PC-3 (cell line): ENCODE measurements around the gene HBS1L. TPM values are rescaled to one million over a fixed set of nuclear protein-coding genes. Genes with fewer than 3 reads are reported as not detected.
"Not testable (repeated sequence)": the region's sequence is repeated elsewhere in the genome, so short reads cannot be mapped to it uniquely, and the experiment has no call there.

Source experiments
- ATAC-seq: fragments of 200-7000 bp; cut with Tn5 transposase; 2 replicates; pipeline ENCODE4 v1.9.1; 2020; ENCODE audit warnings: mild to moderate bottlenecking, moderate library complexity
- BruUV-seq: library from RNA; stranded (reverse); fragments of 400-500 nt; replicated peaks from 2 replicates; lab custom pipeline; 2021; lab: Mats Ljungman, UMichigan
- CTCF ChIA-PET: fragments of 300-600 bp; sonication (Branson Sonifier 250); formaldehyde crosslinking; loops from one replicate; lab custom pipeline; 2022; ENCODE audit warnings: antibody characterized with exemption; lab: Charles Lee
- POLR2A ChIA-PET: fragments of 300-600 bp; sonication (Branson Sonifier 250); formaldehyde crosslinking; loops from one replicate; lab custom pipeline; 2022; ENCODE audit warnings: antibody characterized with exemption; ENCODE audit not compliant: unreplicated experiment; lab: Charles Lee
- DNase-seq: peaks from one replicate; pipeline ENCODE4 v3.0.0-alpha.2; 2015
- H2AFZ ChIP-seq: fragments of 300-600 bp; sonication (generic); 2 replicates; pipeline ENCODE4 v1.6.0; 2016; ENCODE audit warnings: antibody characterized with exemption, low read length
- H3F3A ChIP-seq: fragments of 300-600 bp; sonication (generic); one replicate; pipeline ENCODE4 v1.6.0; 2017; ENCODE audit warnings: antibody characterized with exemption, low read length, control low read depth, mild to moderate bottlenecking; ENCODE audit not compliant: unreplicated experiment
- H3K27ac ChIP-seq: fragments of 300-600 bp; sonication (generic); 2 replicates; pipeline ENCODE4 v1.5.1; 2016; ENCODE audit warnings: mild to moderate bottlenecking, low read length
- H3K27me3 ChIP-seq: fragments of 300-600 bp; sonication (generic); 2 replicates; pipeline ENCODE4 v1.6.1; 2016; ENCODE audit warnings: low read length, mixed read lengths
- H3K36me3 ChIP-seq: fragments of 300-600 bp; sonication (generic); 2 replicates; pipeline ENCODE4 v1.6.1; 2016; ENCODE audit warnings: low read depth, mixed run types, low read length, mixed read lengths
- H3K4me1 ChIP-seq: fragments of 300-600 bp; sonication (generic); 2 replicates; pipeline ENCODE4 v1.5.1; 2016; ENCODE audit warnings: low read length; ENCODE audit not compliant: insufficient read depth
- H3K4me2 ChIP-seq: fragments of 300-600 bp; sonication (generic); 2 replicates; pipeline ENCODE4 v1.6.0; 2016; ENCODE audit warnings: low read length
- H3K4me3 ChIP-seq: fragments of 300-600 bp; sonication (generic); 2 replicates; pipeline ENCODE4 v1.5.1; 2016; ENCODE audit warnings: mild to moderate bottlenecking, low read length, mixed read lengths
- H3K79me2 ChIP-seq: fragments of 300-600 bp; sonication (generic); 2 replicates; pipeline ENCODE4 v1.6.1; 2017; ENCODE audit warnings: low read length, mixed read lengths
- H3K9ac ChIP-seq: fragments of 300-600 bp; sonication (generic); 2 replicates; pipeline ENCODE4 v1.6.0; 2016; ENCODE audit warnings: mild to moderate bottlenecking, low read length
- H3K9me2 ChIP-seq: fragments of 300-600 bp; sonication (generic); replicated peaks from 2 replicates; pipeline ENCODE4 v1.6.1; 2016; ENCODE audit warnings: mixed run types, low read length, mixed read lengths
- H3K9me3 ChIP-seq: fragments of 300-600 bp; sonication (generic); 2 replicates; pipeline ENCODE4 v1.6.1; 2016; ENCODE audit warnings: low read length, mixed read lengths
- H4K20me1 ChIP-seq: fragments of 300-600 bp; sonication (generic); 2 replicates; pipeline ENCODE4 v1.6.1; 2016; ENCODE audit warnings: low read length, mixed read lengths
- CTCF ChIP-seq: fragments of 300-600 bp; sonication (generic); conservative IDR thresholded peaks from 2 replicates; pipeline ENCODE4 v1.5.1; 2017; ENCODE audit warnings: antibody characterized with exemption, low read depth, mild to moderate bottlenecking, low read length
- EZH2 ChIP-seq: fragments of 300-600 bp; sonication (generic); IDR thresholded peaks from one replicate; pipeline ENCODE4 v1.6.1; 2017; ENCODE audit warnings: antibody characterized with exemption, mild to moderate bottlenecking, low read length; ENCODE audit not compliant: unreplicated experiment
- EZH2phosphoT487 ChIP-seq: fragments of 300-600 bp; sonication (generic); IDR thresholded peaks from 2 replicates; pipeline ENCODE4 v1.6.1; 2018; ENCODE audit warnings: mild to moderate bottlenecking, antibody characterized with exemption, low read length, borderline replicate concordance
- intact Hi-C: fragments of 100-400 bp; cut with micrococcal nuclease; formaldehyde crosslinking; loops from 2 replicates; pipeline ENCODE4 v1.9.0; 2023
- total RNA-seq: library from RNA; depleted of rRNA; stranded (reverse); fragments of >200 nt; gene quantifications from 2 replicates; pipeline ENCODE4 v1.2.3, GENCODE V29; 2014

HBS1L gene
- total RNA-seq, 1 experiment from 2014 or later: 53.2 TPM

- no TSS peak for BruUV-seq
- TF ChIP-seq EZH2phosphoT487 (no peak), CTCF (no peak), EZH2 (no peak)
- Histone ChIP-seq H3K4me1 (peaks cover 14% of the 10 kb centered on the region; the same call in 1 of the 2 replicates), H3K9me3 (no peaks in the 10 kb centered on the region), H3K36me3 (no peaks in the 10 kb centered on the region), H2AFZ (no peak overlapping the region), H3K79me2 (no peaks in the 10 kb centered on the region), H3K9ac (no peak overlapping the region), H3F3A (no peaks in the 10 kb centered on the region), H4K20me1 (no peaks in the 10 kb centered on the region), H3K4me2 (no peak overlapping the region), H3K27ac (no peak overlapping the region), H3K27me3 (no peaks in the 10 kb centered on the region), H3K4me3 (no peak overlapping the region), H3K9me2 (no peaks in the 10 kb centered on the region)
- CTCF ChIA-PET: no interaction called here
- no peak for DNase-seq
- intact Hi-C loops: loop anchor here (10.0 kb wide), 1 partner anchor 361 kb away; no protein-coding TSS in a partner anchor
- ATAC-seq: no peak
- POLR2A ChIA-PET: no interaction called here
Observed at GRCh38 chr6:135063926-135064325, 9.3 kb upstream of the HBS1L start.

GRCh38 chr6:135062735-135063134, 8.1 kb upstream of the HBS1L start:
- Histone ChIP-seq H3K36me3 (no peaks in the 10 kb centered on the region), H3K27me3 (no peaks in the 10 kb centered on the region), H2AFZ (peak overlapping the region; percentile 66), H3F3A (no peaks in the 10 kb centered on the region), H4K20me1 (no peaks in the 10 kb centered on the region), H3K9me3 (no peaks in the 10 kb centered on the region), H3K4me1 (peaks cover 14% of the 10 kb centered on the region; the same call in 1 of the 2 replicates), H3K27ac (no peak overlapping the region), H3K9ac (no peak overlapping the region), H3K4me2 (0 out of 2 replicates have a peak overlapping the region, but pooled peaks have one; percentile 2), H3K79me2 (no peaks in the 10 kb centered on the region), H3K4me3 (no peak overlapping the region), H3K9me2 (no peaks in the 10 kb centered on the region)
- intact Hi-C loops: loop anchor here (10.0 kb wide), 1 partner anchor 362 kb away; no protein-coding TSS in a partner anchor
- no peak for TF ChIP-seq EZH2
- no peak for TF ChIP-seq EZH2phosphoT487
- peak; percentile 49 for TF ChIP-seq CTCF
- DNase-seq (peak; percentile 77), ATAC-seq (peak; percentile 91)
- CTCF ChIA-PET: interaction anchor here (0.5 to 1.3 kb wide), 7 partner anchors 8 to 371 kb away, joined by 3 to 11 read pairs (median 5); partner anchors contain the start of genes HBS1L and MYB
- BruUV-seq: no TSS peak
- POLR2A ChIA-PET: interaction anchor here (0.7 kb wide), 1 partner anchor 8 kb away, joined by 3 read pairs; the partner anchor contains the start of gene HBS1L

GRCh38 chr6:135060076-135060475, 5.5 kb upstream of the HBS1L start:
- intact Hi-C loops: loop anchor here (10.0 kb wide), 1 partner anchor 365 kb away; no protein-coding TSS in a partner anchor
- no peaks in the 10 kb centered on the region for H3K9me2 ChIP-seq
- no peak overlapping the region for H3K4me2 ChIP-seq
- TF ChIP-seq CTCF (no peak), EZH2 (no peak), EZH2phosphoT487 (no peak)
- no peak overlapping the region for H2AFZ ChIP-seq
- no peaks in the 10 kb centered on the region for H4K20me1 ChIP-seq
- no peak for DNase-seq
- no peaks in the 10 kb centered on the region for H3F3A ChIP-seq
- ChIA-PET CTCF (no interaction called here), POLR2A (no interaction called here)
- H3K79me2 ChIP-seq: no peaks in the 10 kb centered on the region
- peaks cover 7% of the 10 kb centered on the region; the same call in 1 of the 2 replicates for H3K4me1 ChIP-seq
- H3K9me3 ChIP-seq: no peaks in the 10 kb centered on the region
- ATAC-seq: no peak
- no peak overlapping the region for H3K27ac ChIP-seq
- no peak overlapping the region for H3K4me3 ChIP-seq
- no peaks in the 10 kb centered on the region for H3K27me3 ChIP-seq
- H3K9ac ChIP-seq: no peak overlapping the region
- no TSS peak for BruUV-seq
- H3K36me3 ChIP-seq: no peaks in the 10 kb centered on the region

GRCh38 chr6:135058299-135058698, 3.7 kb upstream of the HBS1L start:
- H3K36me3 ChIP-seq, H3K4me3 ChIP-seq, DNase-seq, H3K27ac ChIP-seq, H3K9me3 ChIP-seq, H3K4me2 ChIP-seq, H3K27me3 ChIP-seq, H3F3A ChIP-seq, CTCF ChIA-PET, POLR2A ChIA-PET, H3K9me2 ChIP-seq, intact Hi-C loops, H3K9ac ChIP-seq, H4K20me1 ChIP-seq, BruUV-seq, ATAC-seq, H2AFZ ChIP-seq: not testable (repeated sequence)
- H3K79me2 ChIP-seq: peaks cover 13% of the 10 kb centered on the region
- H3K4me1 ChIP-seq: peaks cover 11% of the 10 kb centered on the region; the same call in 1 of the 2 replicates
